Measurements from ENCODE around the gene MYO5A.

GRCh38 chr15:52340093-52340492 is 188.6 kb downstream of the MYO5A start:
- TF ChIP-seq PATZ1 (CRISPR knock-in tag; IDR thresholded peaks at IDR 0.05; ENCODE audit: borderline replicate concordance) (no peak), ZBTB17 (CRISPR knock-in tag; IDR thresholded peaks at IDR 0.05) (no peak), ZBTB7A (IDR thresholded peaks at IDR 0.05; ENCODE audit: borderline replicate concordance, control insufficient read depth, low read depth, low read length) (no peak), ZNF280A (IDR thresholded peaks at IDR 0.05; ENCODE audit: low read depth, partially characterized antibody) (no peak), SIX5 (IDR thresholded peaks at IDR 0.05; ENCODE audit: borderline replicate concordance in 1 of 2, insufficient read depth in 1 of 2, low read depth in 1 of 2, low read length in 2 of 2) (no peak), CTCF (IDR thresholded peaks at IDR 0.05 in 2 of 3, conservative IDR thresholded peaks at IDR 0.05 in 1 of 3; ENCODE audit: insufficient read depth in 2 of 3, low read depth in 1 of 3, low read length in 3 of 3) (no peak), EZH2 (IDR thresholded peaks at IDR 0.05; ENCODE audit: borderline replicate concordance, low read depth, low read length) (no peak), SPI1 (IDR thresholded peaks at IDR 0.05; ENCODE audit: borderline replicate concordance, low read depth, low read length) (no peak), ARID3B (CRISPR knock-in tag; IDR thresholded peaks at IDR 0.05; ENCODE audit: borderline replicate concordance) (no peak)
- TF ChIP-seq, protein P1, sequence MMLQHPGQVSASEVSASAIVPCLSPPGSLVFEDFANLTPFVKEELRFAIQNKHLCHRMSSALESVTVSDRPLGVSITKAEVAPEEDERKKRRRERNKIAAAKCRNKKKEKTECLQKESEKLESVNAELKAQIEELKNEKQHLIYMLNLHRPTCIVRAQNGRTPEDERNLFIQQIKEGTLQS (IDR thresholded peaks at IDR 0.05), result no peak
- TF ChIP-seq, protein P1 (CRISPR knock-in tag; conservative IDR thresholded peaks at IDR 0.05), result no peak
- TF ChIP-seq, protein P2, sequence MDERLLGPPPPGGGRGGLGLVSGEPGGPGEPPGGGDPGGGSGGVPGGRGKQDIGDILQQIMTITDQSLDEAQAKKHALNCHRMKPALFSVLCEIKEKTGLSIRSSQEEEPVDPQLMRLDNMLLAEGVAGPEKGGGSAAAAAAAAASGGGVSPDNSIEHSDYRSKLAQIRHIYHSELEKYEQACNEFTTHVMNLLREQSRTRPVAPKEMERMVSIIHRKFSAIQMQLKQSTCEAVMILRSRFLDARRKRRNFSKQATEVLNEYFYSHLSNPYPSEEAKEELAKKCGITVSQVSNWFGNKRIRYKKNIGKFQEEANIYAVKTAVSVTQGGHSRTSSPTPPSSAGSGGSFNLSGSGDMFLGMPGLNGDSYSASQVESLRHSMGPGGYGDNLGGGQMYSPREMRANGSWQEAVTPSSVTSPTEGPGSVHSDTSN (CRISPR knock-in tag; IDR thresholded peaks at IDR 0.05; ENCODE audit: low read depth), result no peak
- TF ChIP-seq, protein P2 (tag; conservative IDR thresholded peaks at IDR 0.05; ENCODE audit: low read depth), result no peak

Data from K562 (cell line).